ENCODE measurements around the gene TEX35. TPM values are rescaled to one million over a fixed set of nuclear protein-coding genes. Genes with fewer than 3 reads are reported as not detected.

Gene TEX35
- total and polyA plus RNA-seq, 10 of the 15 experiments (the other 5 are each of a cell fraction or from before 2014, with no cell fraction given): not detected

DNA sequence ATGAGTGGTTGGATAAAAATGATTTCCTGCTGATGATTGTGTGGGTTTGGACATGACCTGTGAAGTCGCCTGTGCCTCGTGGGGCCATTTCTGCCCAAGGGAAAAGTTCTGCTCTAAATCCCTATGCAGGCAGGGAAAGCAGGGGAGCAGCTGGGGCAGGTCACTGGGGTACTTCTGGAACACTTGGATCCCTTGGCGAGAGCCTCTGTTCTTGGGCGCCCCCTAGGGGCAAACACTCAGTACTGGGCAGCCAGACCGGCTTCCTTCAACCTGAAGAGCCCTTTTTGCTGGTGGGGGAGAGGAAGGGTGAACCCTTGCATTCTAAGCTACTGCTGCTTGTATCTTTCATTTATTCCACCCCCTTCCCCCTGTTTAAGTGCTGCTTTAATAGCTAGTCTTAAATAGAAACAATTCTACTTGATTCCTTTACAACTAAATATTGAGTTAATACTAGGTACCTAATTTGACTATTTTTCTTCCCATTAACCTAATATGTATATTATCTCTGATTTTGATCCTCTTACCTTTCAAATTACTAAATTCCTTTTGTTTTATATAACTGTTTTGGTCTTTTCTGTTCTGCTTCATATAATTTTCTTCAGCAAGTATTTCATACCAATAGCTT is 11.1 kb upstream of the TEX35 start:
- Histone ChIP-seq H3K4me3 (no peak overlapping the region), H2AFZ (ENCODE audit: control insufficient read depth, low read depth, low read length) (no peak overlapping the region), H3K27ac (ENCODE audit: control insufficient read depth, insufficient read depth) (no peak overlapping the region), H3K9ac (ENCODE audit: control insufficient read depth, insufficient read depth, low read length) (no peak overlapping the region), H3K36me3 (ENCODE audit: control insufficient read depth in 2 of 2, insufficient read depth in 2 of 2, low read length in 1 of 2) (no peaks in the 10 kb centered on the region), H4K20me1 (ENCODE audit: control insufficient read depth, insufficient read depth) (no peaks in the 10 kb centered on the region), H3K79me2 (ENCODE audit: control insufficient read depth, insufficient read depth, low read length) (no peaks in the 10 kb centered on the region), H3K9me3 (replicated peaks; ENCODE audit: control insufficient read depth, insufficient read depth, low read length) (no peaks in the 10 kb centered on the region), H3K4me2 (ENCODE audit: control insufficient read depth, insufficient read depth) (no peak overlapping the region), H3K4me1 (ENCODE audit: control insufficient read depth, insufficient read depth, low read length) (no peaks in the 10 kb centered on the region), H3K27me3 (replicated peaks in 1 of 2; ENCODE audit: control insufficient read depth in 2 of 2, insufficient read depth in 2 of 2, low read length in 1 of 2) (no peaks in the 10 kb centered on the region)
- ChIA-PET SMC1A (ENCODE audit: uncharacterized antibody, unreplicated experiment) (interaction anchor here (0.6 to 7.4 kb wide), 9 partner anchors 10 to 503 kb away, joined by 3 to 73 read pairs (median 4); no protein-coding TSS in a partner anchor), CTCF (interaction anchor here (0.6 to 11.2 kb wide), 46 partner anchors 9 to 909 kb away, joined by 3 to 187 read pairs (median 4); partner anchors contain the start of gene TEX35), RAD21 (ENCODE audit: unreplicated experiment) (interaction anchor here (1.1 to 3.2 kb wide), 6 partner anchors 26 to 191 kb away, joined by 3 to 19 read pairs (median 5); no protein-coding TSS in a partner anchor), POLR2A (no interaction called here)
- DNase-seq (ENCODE audit: low read depth, low spot score): peak; percentile 1
- peak; percentile 94 for ATAC-seq
- no peak for TF ChIP-seq RFX5 (IDR thresholded peaks at IDR 0.05; ENCODE audit: low read depth, low read length)
- TF ChIP-seq RAD21 (IDR thresholded peaks at IDR 0.05; ENCODE audit: insufficient read depth, low read depth, low read length): peak; percentile 63
- peak; percentile 73 for TF ChIP-seq SMC3 (IDR thresholded peaks at IDR 0.05; ENCODE audit: borderline replicate concordance, low read length)
- peak; percentile 45; the same call in 1 of the 2 replicates for TF ChIP-seq YY1 (IDR thresholded peaks at IDR 0.05; ENCODE audit: low read depth, low read length)
- no peak for TF ChIP-seq MTA2 (IDR thresholded peaks at IDR 0.05; ENCODE audit: low read depth)
- TF ChIP-seq, protein P1, sequence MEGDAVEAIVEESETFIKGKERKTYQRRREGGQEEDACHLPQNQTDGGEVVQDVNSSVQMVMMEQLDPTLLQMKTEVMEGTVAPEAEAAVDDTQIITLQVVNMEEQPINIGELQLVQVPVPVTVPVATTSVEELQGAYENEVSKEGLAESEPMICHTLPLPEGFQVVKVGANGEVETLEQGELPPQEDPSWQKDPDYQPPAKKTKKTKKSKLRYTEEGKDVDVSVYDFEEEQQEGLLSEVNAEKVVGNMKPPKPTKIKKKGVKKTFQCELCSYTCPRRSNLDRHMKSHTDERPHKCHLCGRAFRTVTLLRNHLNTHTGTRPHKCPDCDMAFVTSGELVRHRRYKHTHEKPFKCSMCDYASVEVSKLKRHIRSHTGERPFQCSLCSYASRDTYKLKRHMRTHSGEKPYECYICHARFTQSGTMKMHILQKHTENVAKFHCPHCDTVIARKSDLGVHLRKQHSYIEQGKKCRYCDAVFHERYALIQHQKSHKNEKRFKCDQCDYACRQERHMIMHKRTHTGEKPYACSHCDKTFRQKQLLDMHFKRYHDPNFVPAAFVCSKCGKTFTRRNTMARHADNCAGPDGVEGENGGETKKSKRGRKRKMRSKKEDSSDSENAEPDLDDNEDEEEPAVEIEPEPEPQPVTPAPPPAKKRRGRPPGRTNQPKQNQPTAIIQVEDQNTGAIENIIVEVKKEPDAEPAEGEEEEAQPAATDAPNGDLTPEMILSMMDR (IDR thresholded peaks at IDR 0.05 in 2 of 3, conservative IDR thresholded peaks at IDR 0.05 in 1 of 3; ENCODE audit: control insufficient read depth in 2 of 3, extremely low read depth in 1 of 3, insufficient read depth in 1 of 3, low read depth in 3 of 3, low read length in 3 of 3): peak; percentile 81 to 96 (median 91)
- intact Hi-C loops (cut with micrococcal nuclease; ENCODE audit: unreplicated experiment): loop anchor here (1.0 kb wide), 2 partner anchors 140 to 192 kb away; no protein-coding TSS in a partner anchor
- no TSS peak for BruUV-seq (replicated peaks)
- 0% methylated on average over 5 of the region's 5 CpGs for WGBS (ENCODE audit: insufficient coverage, insufficient replicate concordance, low lambda C conversion rate, missing lambda C conversion rate)
- in situ Hi-C loops (cut with MboI): loop anchor here (5.0 kb wide), 1 partner anchor 190 kb away; no protein-coding TSS in a partner anchor
- FAIRE-seq: peak; percentile 41

All from GM12878 (cell line).